ENCODE results near the gene MMP24OS. TPM values are rescaled to one million over a fixed set of nuclear protein-coding genes. Genes with fewer than 3 reads are reported as not detected.
"Not testable (repeated sequence)": the region's sequence is repeated elsewhere in the genome, so short reads cannot be mapped to it uniquely, and the experiment has no call there.

Gene MMP24OS
- total and polyA plus RNA-seq, 2 donors (not counting 3 experiments of a cell fraction or from before 2014, with no cell fraction given) = 35.1 to 55.6 TPM

DNA sequence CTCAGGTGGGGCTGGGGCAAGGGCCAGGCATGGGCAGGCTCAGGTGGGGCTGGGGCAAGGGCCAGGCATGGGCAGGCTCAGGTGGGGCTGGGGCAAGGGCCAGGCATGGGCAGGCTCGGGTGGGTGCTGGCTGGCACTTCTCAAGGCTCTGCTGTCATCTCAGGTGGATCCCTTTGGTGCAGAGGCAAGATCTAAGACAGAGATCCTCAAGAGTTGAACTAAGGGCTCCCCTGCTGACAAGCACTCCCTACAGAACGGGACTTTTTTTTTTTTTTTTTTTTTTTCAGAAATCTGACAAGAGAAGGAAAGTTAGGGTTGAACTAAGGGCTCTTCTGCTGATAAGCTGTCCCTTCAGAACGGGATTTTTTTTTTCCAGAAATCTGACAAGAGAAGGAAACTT lies 24.9 kb downstream of the MMP24OS start:
- POLR2A ChIA-PET = no interaction called here
- dilution Hi-C loops (cut with MboI; ENCODE audit: extremely low pct_ligation_motif_present, low sequenced_read_pairs) = loop anchor here (25.0 kb wide), 1 partner anchor 416 kb away; the partner anchor contains the start of gene NCOA6

DNA sequence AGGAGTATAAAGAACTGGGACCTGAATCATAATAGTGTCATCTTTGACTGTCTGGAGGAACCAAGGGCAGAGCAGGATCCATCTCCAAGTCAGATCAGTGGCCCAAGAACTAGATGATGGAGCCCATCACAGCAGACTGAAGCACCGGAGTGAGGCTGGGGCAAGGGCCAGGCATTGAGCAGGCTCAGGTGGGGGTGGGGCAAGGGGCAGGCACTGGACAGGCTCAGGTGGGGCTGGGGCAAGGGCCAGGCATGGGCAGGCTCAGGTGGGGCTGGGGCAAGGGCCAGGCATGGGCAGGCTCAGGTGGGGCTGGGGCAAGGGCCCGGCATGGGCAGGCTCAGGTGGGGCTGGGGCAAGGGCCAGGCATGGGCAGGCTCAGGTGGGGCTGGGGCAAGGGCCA lies 25.3 kb downstream of the MMP24OS start:
- H3K4me1 ChIP-seq (ENCODE audit: control insufficient read depth, extremely low read depth, insufficient read depth, low read length); H3K9me1 ChIP-seq (replicated peaks; ENCODE audit: control insufficient read depth, extremely low read depth, insufficient read depth, low read length); CTCF ChIA-PET; H3K4me2 ChIP-seq (ENCODE audit: insufficient read depth, low read length); H3K4me3 ChIP-seq (replicated peaks in 1 of 3; ENCODE audit: insufficient read depth in 1 of 3, low read depth in 1 of 3, low read length in 3 of 3); H3K9ac ChIP-seq (replicated peaks; ENCODE audit: extremely low read depth, insufficient read depth, low read length); H2AFZ ChIP-seq (ENCODE audit: low read depth, low read length); intact Hi-C loops (cut with micrococcal nuclease); DNase-seq (ENCODE audit: low read depth, low spot score); H3K9me3 ChIP-seq (replicated peaks; ENCODE audit: control insufficient read depth, insufficient read depth, low read length); POLR2A ChIA-PET; H3K36me3 ChIP-seq (ENCODE audit: control insufficient read depth in 2 of 2, extremely low read depth in 1 of 2, insufficient read depth in 2 of 2, low read length in 2 of 2); H4K20me1 ChIP-seq (replicated peaks; ENCODE audit: control insufficient read depth, extremely low read depth, insufficient read depth, low read length); BruUV-seq (replicated peaks); FAIRE-seq; H3K27ac ChIP-seq (ENCODE audit: insufficient read depth, low read depth, low read length); H3K79me2 ChIP-seq (ENCODE audit: control insufficient read depth, insufficient read depth, low read length); H3K27me3 ChIP-seq (ENCODE audit: control insufficient read depth in 2 of 2, insufficient read depth in 2 of 2, low read length in 2 of 2): not testable (repeated sequence)
- dilution Hi-C loops (cut with MboI; ENCODE audit: extremely low pct_ligation_motif_present, low sequenced_read_pairs) = loop anchor here (25.0 kb wide), 1 partner anchor 415 kb away; the partner anchor contains the start of gene NCOA6

More for the DNA sequence above, 24.9 kb downstream of the MMP24OS start:
- intact Hi-C loops (cut with micrococcal nuclease) = no loop called here
- peaks cover 0 to 2% of the 10 kb centered on the region in 2 experiments for H3K27me3 ChIP-seq (ENCODE audit: control insufficient read depth in 2 of 2, insufficient read depth in 2 of 2, low read length in 2 of 2)
- H3K9me1 ChIP-seq (replicated peaks; ENCODE audit: control insufficient read depth, extremely low read depth, insufficient read depth, low read length) = no peaks in the 10 kb centered on the region
- TF ChIP-seq EZH2 (IDR thresholded peaks at IDR 0.05; ENCODE audit: borderline replicate concordance, low read depth, low read length, severe bottlenecking) (no peak), POLR2AphosphoS5 (IDR thresholded peaks at IDR 0.05; ENCODE audit: insufficient read depth, low read depth, low read length) (no peak), GATA2 (IDR thresholded peaks at IDR 0.05; ENCODE audit: insufficient read depth, insufficient read length, low read depth, low read length) (no peak), JUN (IDR thresholded peaks at IDR 0.05; ENCODE audit: borderline replicate concordance, insufficient read depth, insufficient read length, low read depth) (no peak), FOS (IDR thresholded peaks at IDR 0.05; ENCODE audit: borderline replicate concordance, insufficient read depth, low read length) (no peak), POLR2A (IDR thresholded peaks at IDR 0.05; ENCODE audit: low read depth, low read length) (no peak), MYC (IDR thresholded peaks at IDR 0.05; ENCODE audit: low read depth, low read length) (no peak), CTCF (IDR thresholded peaks at IDR 0.05; ENCODE audit: extremely low read depth in 1 of 2, insufficient read depth in 1 of 2, low read depth in 1 of 2, low read length in 2 of 2) (no peak)
- TF ChIP-seq, protein P1, sequence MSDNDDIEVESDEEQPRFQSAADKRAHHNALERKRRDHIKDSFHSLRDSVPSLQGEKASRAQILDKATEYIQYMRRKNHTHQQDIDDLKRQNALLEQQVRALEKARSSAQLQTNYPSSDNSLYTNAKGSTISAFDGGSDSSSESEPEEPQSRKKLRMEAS (IDR thresholded peaks at IDR 0.05; ENCODE audit: insufficient read depth, insufficient read length) = no peak
- no peak overlapping the region for H3K4me2 ChIP-seq (ENCODE audit: insufficient read depth, low read length)
- DNase-seq (ENCODE audit: low read depth, low spot score) (no peak), FAIRE-seq (no peak)
- BruUV-seq (replicated peaks) = no TSS peak
- H2AFZ ChIP-seq (ENCODE audit: low read depth, low read length) = no peak overlapping the region
- no peak overlapping the region for H3K4me3 ChIP-seq (replicated peaks in 1 of 3; ENCODE audit: insufficient read depth in 1 of 3, low read depth in 1 of 3, low read length in 3 of 3)
- H3K9me3 ChIP-seq (replicated peaks; ENCODE audit: control insufficient read depth, insufficient read depth, low read length) = no peaks in the 10 kb centered on the region
- H3K9ac ChIP-seq (replicated peaks; ENCODE audit: extremely low read depth, insufficient read depth, low read length) = no peak overlapping the region
- H4K20me1 ChIP-seq (replicated peaks; ENCODE audit: control insufficient read depth, extremely low read depth, insufficient read depth, low read length) = no peaks in the 10 kb centered on the region
- no peaks in the 10 kb centered on the region for H3K36me3 ChIP-seq (ENCODE audit: control insufficient read depth in 2 of 2, extremely low read depth in 1 of 2, insufficient read depth in 2 of 2, low read length in 2 of 2)
- no peaks in the 10 kb centered on the region for H3K79me2 ChIP-seq (ENCODE audit: control insufficient read depth, insufficient read depth, low read length)
- H3K27ac ChIP-seq (ENCODE audit: insufficient read depth, low read depth, low read length) = no peak overlapping the region
- CTCF ChIA-PET = interaction anchor here (0.7 to 1.5 kb wide), 3 partner anchors 77 to 157 kb away, joined by 3 to 5 read pairs (median 4); no protein-coding TSS in a partner anchor
- peaks cover 9% of the 10 kb centered on the region for H3K4me1 ChIP-seq (ENCODE audit: control insufficient read depth, extremely low read depth, insufficient read depth, low read length)
